Measurements from ENCODE around the gene DAAM1.

- TF ChIP-seq CTCF (IDR thresholded peaks at IDR 0.05) = no peak
- no peak for TF ChIP-seq EP300 (IDR thresholded peaks at IDR 0.05)
Measured at GRCh38 chr14:59251811-59252771, 63.6 kb downstream of the DAAM1 start.
